Measurements from ENCODE around the gene ABCA1.

ABCA1 gene

GRCh38 chr9:104861397-104861796, 66.6 kb downstream of the ABCA1 start:
- Histone ChIP-seq H3K4me2 (ENCODE audit: low read length) (no peak overlapping the region), H3K27ac (ENCODE audit: low read length) (no peak overlapping the region), H3K79me2 (ENCODE audit: low read length) (no peaks in the 10 kb centered on the region), H3K4me1 (ENCODE audit: low read length) (peaks cover 22% of the 10 kb centered on the region), H3K36me3 (replicated peaks; ENCODE audit: low read depth, low read length) (no peaks in the 10 kb centered on the region), H3K9me3 (ENCODE audit: insufficient read depth, low read length) (no peaks in the 10 kb centered on the region), H3K9ac (ENCODE audit: low read length) (no peak overlapping the region), H2AFZ (ENCODE audit: low read depth, low read length) (no peak overlapping the region), H3K27me3 (ENCODE audit: low read depth, low read length) (no peaks in the 10 kb centered on the region), H4K20me1 (ENCODE audit: insufficient read depth, low read length) (no peaks in the 10 kb centered on the region), H3K4me3 (ENCODE audit: low read length) (no peak overlapping the region)
- TF ChIP-seq CTCF (IDR thresholded peaks at IDR 0.05; ENCODE audit: low read depth, low read length) (no peak), EZH2phosphoT487 (IDR thresholded peaks at IDR 0.05; ENCODE audit: low read depth) (no peak)

DNA sequence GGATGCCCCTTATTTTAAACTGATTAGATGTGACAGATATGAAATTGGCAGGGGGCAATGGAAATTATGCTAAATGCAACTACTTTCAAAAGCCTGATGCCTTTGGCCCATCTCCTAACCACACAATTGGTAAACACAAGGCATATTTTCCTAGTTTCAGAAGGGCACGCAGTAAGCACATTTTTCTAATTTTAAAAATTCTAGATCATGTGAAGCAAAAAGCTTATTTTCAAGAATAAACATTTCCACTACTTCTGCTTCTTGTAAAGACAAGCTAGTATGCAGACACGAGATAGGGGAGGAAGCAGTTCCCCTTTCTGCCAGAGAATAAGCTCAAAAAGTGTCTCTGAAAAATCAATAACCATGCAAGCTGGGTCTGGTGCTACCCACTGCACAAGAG, 67.7 kb downstream of the ABCA1 start:
- H3K27ac ChIP-seq (ENCODE audit: low read length): peak overlapping the region; percentile 51; the same call in 1 of the 2 replicates
- peaks cover 22% of the 10 kb centered on the region for H3K4me1 ChIP-seq (ENCODE audit: low read length)
- H3K79me2 ChIP-seq (ENCODE audit: low read length): no peaks in the 10 kb centered on the region
- H3K4me3 ChIP-seq (ENCODE audit: low read length): no peak overlapping the region
- no peak overlapping the region for H3K9ac ChIP-seq (ENCODE audit: low read length)
- TF ChIP-seq CTCF (IDR thresholded peaks at IDR 0.05; ENCODE audit: low read depth, low read length) (no peak), EZH2phosphoT487 (IDR thresholded peaks at IDR 0.05; ENCODE audit: low read depth) (no peak)
- H3K9me3 ChIP-seq (ENCODE audit: insufficient read depth, low read length): no peaks in the 10 kb centered on the region
- H3K27me3 ChIP-seq (ENCODE audit: low read depth, low read length): no peaks in the 10 kb centered on the region
- H2AFZ ChIP-seq (ENCODE audit: low read depth, low read length): no peak overlapping the region
- H3K36me3 ChIP-seq (replicated peaks; ENCODE audit: low read depth, low read length): no peaks in the 10 kb centered on the region
- H3K4me2 ChIP-seq (ENCODE audit: low read length): peak overlapping the region; percentile 42
- no peaks in the 10 kb centered on the region for H4K20me1 ChIP-seq (ENCODE audit: insufficient read depth, low read length)

DNA sequence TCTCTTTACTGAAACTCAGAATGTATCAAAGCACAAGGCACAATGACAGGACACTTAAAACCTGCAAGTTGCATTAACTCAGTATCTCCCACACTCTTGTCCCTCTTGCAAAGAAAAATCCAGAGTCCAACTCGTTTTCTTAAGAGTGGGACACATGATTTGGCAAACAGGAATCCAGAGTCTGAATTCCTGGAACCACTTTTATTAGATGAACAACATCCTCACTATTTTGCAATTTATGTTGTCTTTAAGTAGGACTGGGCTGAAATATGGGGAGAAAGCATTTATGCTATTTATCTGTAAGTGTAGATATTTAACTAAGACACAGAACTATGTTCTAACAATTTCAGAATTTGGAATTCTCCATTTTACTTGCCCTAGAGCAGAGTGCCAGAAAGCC, 69.1 kb downstream of the ABCA1 start:
- no peaks in the 10 kb centered on the region for H3K27me3 ChIP-seq (ENCODE audit: low read depth, low read length)
- no peak overlapping the region for H2AFZ ChIP-seq (ENCODE audit: low read depth, low read length)
- no peak for TF ChIP-seq EZH2phosphoT487 (IDR thresholded peaks at IDR 0.05; ENCODE audit: low read depth)
- no peaks in the 10 kb centered on the region for H3K79me2 ChIP-seq (ENCODE audit: low read length)
- H3K4me1 ChIP-seq (ENCODE audit: low read length): peaks cover 22% of the 10 kb centered on the region
- H3K9ac ChIP-seq (ENCODE audit: low read length): no peak overlapping the region
- no peaks in the 10 kb centered on the region for H3K9me3 ChIP-seq (ENCODE audit: insufficient read depth, low read length)
- H4K20me1 ChIP-seq (ENCODE audit: insufficient read depth, low read length): no peaks in the 10 kb centered on the region
- H3K27ac ChIP-seq (ENCODE audit: low read length): no peak overlapping the region
- H3K36me3 ChIP-seq (replicated peaks; ENCODE audit: low read depth, low read length): no peaks in the 10 kb centered on the region
- H3K4me3 ChIP-seq (ENCODE audit: low read length): no peak overlapping the region
- no peak overlapping the region for H3K4me2 ChIP-seq (ENCODE audit: low read length)

GRCh38 chr9:104858271-104858670, 69.7 kb downstream of the ABCA1 start:
- Histone ChIP-seq H4K20me1 (ENCODE audit: insufficient read depth, low read length) (no peaks in the 10 kb centered on the region), H3K4me3 (ENCODE audit: low read length) (no peak overlapping the region), H3K4me2 (ENCODE audit: low read length) (no peak overlapping the region), H3K27ac (ENCODE audit: low read length) (no peak overlapping the region), H2AFZ (ENCODE audit: low read depth, low read length) (no peak overlapping the region), H3K27me3 (ENCODE audit: low read depth, low read length) (no peaks in the 10 kb centered on the region), H3K9ac (ENCODE audit: low read length) (no peak overlapping the region), H3K4me1 (ENCODE audit: low read length) (peaks cover 19% of the 10 kb centered on the region), H3K36me3 (replicated peaks; ENCODE audit: low read depth, low read length) (no peaks in the 10 kb centered on the region), H3K79me2 (ENCODE audit: low read length) (no peaks in the 10 kb centered on the region), H3K9me3 (ENCODE audit: insufficient read depth, low read length) (no peaks in the 10 kb centered on the region)
- no peak for TF ChIP-seq EZH2phosphoT487 (IDR thresholded peaks at IDR 0.05; ENCODE audit: low read depth)
- no peak for TF ChIP-seq CTCF (IDR thresholded peaks at IDR 0.05; ENCODE audit: low read depth, low read length)

Data from OCI-LY3 (cell line).